Activated naive CD8-positive, alpha-beta T cell treated with anti-CD3 and anti-CD28 coated beads, Interleukin-2, amount 50 U/mL, for 24 hours (primary cell): ENCODE measurements around the gene KLF14.
"Not testable (repeated sequence)": the region's sequence is repeated elsewhere in the genome, so short reads cannot be mapped to it uniquely, and the experiment has no call there.

ENCODE experiments used
- ATAC-seq: fragments of 150-1000 bp; cut with Tn5 transposase; one replicate; pipeline ENCODE4 v1.10.0; 2021
- DNase-seq: peaks from one replicate; pipeline ENCODE4 v3.0.0; 2021
- H3K27ac Mint-ChIP-seq: one replicate; pipeline ENCODE4 v1.8.0; 2021; ENCODE audit warnings: mild to moderate bottlenecking, mixed read lengths
- H3K27me3 Mint-ChIP-seq: one replicate; pipeline ENCODE4 v1.8.0; 2021; ENCODE audit warnings: mixed read lengths
- H3K36me3 Mint-ChIP-seq: one replicate; pipeline ENCODE4 v1.8.0; 2021; ENCODE audit warnings: low read depth, mixed read lengths
- H3K4me1 Mint-ChIP-seq: one replicate; pipeline ENCODE4 v1.8.0; 2021; ENCODE audit warnings: mixed read lengths
- H3K4me3 Mint-ChIP-seq: one replicate; pipeline ENCODE4 v1.8.0; 2021; ENCODE audit warnings: mild to moderate bottlenecking, moderate library complexity, mixed read lengths
- H3K9me3 Mint-ChIP-seq: one replicate; pipeline ENCODE4 v1.8.0; 2021; ENCODE audit warnings: mixed read lengths

The KLF14 gene

DNA sequence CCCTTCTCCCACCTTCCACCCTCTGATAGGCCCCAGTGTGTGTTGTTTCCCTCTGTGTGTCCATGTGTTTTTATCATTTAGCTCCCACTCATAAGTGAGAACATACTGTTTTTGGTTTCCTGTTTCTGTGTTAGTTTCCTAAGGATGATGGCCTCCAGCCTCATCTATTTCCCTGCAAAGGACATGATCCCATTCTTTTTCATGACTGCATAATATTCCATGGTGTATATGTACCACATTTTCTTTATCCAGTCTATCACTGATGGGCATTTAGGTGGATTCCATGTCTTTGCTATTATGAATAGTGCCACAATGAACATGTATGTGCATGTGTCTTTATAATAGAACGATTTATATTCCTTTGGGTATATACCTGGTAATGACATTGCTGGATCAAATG, 41.6 kb downstream of the KLF14 start:
- not testable (repeated sequence) for H3K9me3 Mint-ChIP-seq, H3K36me3 Mint-ChIP-seq, H3K27me3 Mint-ChIP-seq, H3K4me3 Mint-ChIP-seq, H3K4me1 Mint-ChIP-seq, ATAC-seq, DNase-seq, H3K27ac Mint-ChIP-seq

DNA sequence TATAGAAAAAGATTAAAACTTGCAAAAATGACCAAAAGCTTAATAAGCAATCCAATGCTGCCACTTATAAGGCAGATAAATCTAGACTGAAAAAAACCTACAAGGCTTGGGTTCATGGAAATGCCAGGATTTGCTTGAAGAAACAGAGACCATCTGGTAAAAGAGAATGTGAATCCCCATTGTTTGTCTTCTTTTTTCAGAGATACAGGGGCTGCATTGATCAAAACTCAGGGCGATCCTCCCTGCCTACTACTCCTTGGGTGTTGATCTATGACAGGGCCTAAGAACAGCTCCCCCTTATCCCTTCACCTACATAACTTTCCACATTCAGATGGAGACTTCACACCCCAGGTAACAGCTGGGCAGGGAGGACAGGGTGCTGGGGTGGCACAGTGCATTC, 44.3 kb downstream of the KLF14 start:
- H3K9me3 Mint-ChIP-seq = peaks cover 8% of the 10 kb centered on the region
- DNase-seq (no peak), ATAC-seq (no peak)
- no peak overlapping the region for H3K27ac Mint-ChIP-seq
- H3K27me3 Mint-ChIP-seq = no peaks in the 10 kb centered on the region
- H3K36me3 Mint-ChIP-seq = no peaks in the 10 kb centered on the region
- H3K4me1 Mint-ChIP-seq = no peaks in the 10 kb centered on the region
- H3K4me3 Mint-ChIP-seq = no peak overlapping the region

DNA sequence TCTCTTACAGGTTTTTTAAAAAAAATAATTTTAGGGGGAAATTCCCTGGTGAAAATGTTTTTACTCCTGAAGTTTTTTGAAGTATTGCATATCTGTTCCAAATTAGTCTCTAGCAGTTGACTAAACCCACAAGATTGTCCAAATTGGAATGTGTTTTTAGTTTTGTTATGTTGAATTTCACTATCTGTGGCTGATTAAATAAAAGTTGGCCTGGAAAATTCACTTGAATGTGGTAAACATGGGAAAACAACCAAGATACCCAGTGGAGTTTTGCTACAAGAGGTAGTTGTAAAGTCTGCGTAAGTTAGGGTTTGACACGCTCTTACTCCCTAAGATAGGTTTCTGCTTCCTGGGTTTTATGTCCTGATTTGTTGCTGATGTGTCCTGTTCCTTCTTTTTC, 51.0 kb downstream of the KLF14 start:
- Mint-ChIP-seq H3K27me3 (peaks cover 7% of the 10 kb centered on the region), H3K9me3 (no peaks in the 10 kb centered on the region), H3K4me1 (no peaks in the 10 kb centered on the region), H3K27ac (no peak overlapping the region), H3K4me3 (no peak overlapping the region), H3K36me3 (no peaks in the 10 kb centered on the region)
- no peak for ATAC-seq
- no peak for DNase-seq
